Epithelial cell of proximal tubule (primary cell): ENCODE measurements around the gene BTLA. TPM values are rescaled to one million over a fixed set of nuclear protein-coding genes. Genes with fewer than 3 reads are reported as not detected.
A peak's percentile ranks its signal among the peaks of the same experiment; 100 is the strongest.
"Not testable (repeated sequence)": the region's sequence is repeated elsewhere in the genome, so short reads cannot be mapped to it uniquely, and the experiment has no call there.

Experiments used
- DNase-seq: peaks from one replicate; pipeline ENCODE4 v3.0.0-alpha.2; 2011; ENCODE audit warnings: low read depth
- H3K4me3 ChIP-seq: 2 replicates; pipeline ENCODE4 v1.5.1; 2011; ENCODE audit warnings: low read depth, mild to moderate bottlenecking, low read length
- CTCF ChIP-seq: conservative IDR thresholded peaks from 2 replicates; pipeline ENCODE4 v1.5.1; 2012; ENCODE audit warnings: low read depth, mild to moderate bottlenecking, low read length
- total RNA-seq: library from RNA; depleted of rRNA; stranded (reverse); fragments of >200 nt; gene quantifications from 2 replicates; pipeline ENCODE4 v1.2.3, GENCODE V29; 2015

BTLA gene
- total RNA-seq, 1 donor from 2014 or later: not detected

GRCh38 chr3:112463250-112463649 lies 36.0 kb downstream of the BTLA start:
- TF ChIP-seq CTCF: no peak
- no peak overlapping the region for H3K4me3 ChIP-seq
- DNase-seq: no peak

- DNase-seq, H3K4me3 ChIP-seq: not testable (repeated sequence)
Measured at GRCh38 chr3:112461787-112462186, 37.5 kb downstream of the BTLA start.

GRCh38 chr3:112460519-112461195 lies 38.6 kb downstream of the BTLA start:
- no peak for DNase-seq
- H3K4me3 ChIP-seq: no peak overlapping the region
- TF ChIP-seq CTCF: no peak

GRCh38 chr3:112459750-112460149 lies 39.5 kb downstream of the BTLA start:
- TF ChIP-seq CTCF: no peak
- no peak overlapping the region for H3K4me3 ChIP-seq
- DNase-seq: no peak

- no peak for TF ChIP-seq CTCF
- no peak for DNase-seq
- no peak overlapping the region for H3K4me3 ChIP-seq
Measured at GRCh38 chr3:112456147-112456546, 43.1 kb downstream of the BTLA start.

GRCh38 chr3:112448939-112449338 lies 50.3 kb downstream of the BTLA start:
- no peak for TF ChIP-seq CTCF
- no peak overlapping the region for H3K4me3 ChIP-seq
- no peak for DNase-seq

GRCh38 chr3:112446343-112446742 lies 52.9 kb downstream of the BTLA start:
- TF ChIP-seq CTCF: no peak
- DNase-seq: peak; percentile 45
- no peak overlapping the region for H3K4me3 ChIP-seq
